Measurements from ENCODE around the gene PMEPA1.

Gene PMEPA1

GRCh38 chr20:57654998-57655808, 54.6 kb downstream of the PMEPA1 start:
- TF ChIP-seq TAF1 (IDR thresholded peaks at IDR 0.05; ENCODE audit: borderline replicate concordance, insufficient read depth, low read length): no peak
- TF ChIP-seq POLR2AphosphoS5 (IDR thresholded peaks at IDR 0.05; ENCODE audit: low read depth, low read length): no peak
- TF ChIP-seq REST (IDR thresholded peaks at IDR 0.05; ENCODE audit: insufficient read depth in 1 of 2, low read depth in 2 of 2, low read length in 2 of 2): no peak
- no peak for TF ChIP-seq SIN3A (IDR thresholded peaks at IDR 0.05; ENCODE audit: borderline replicate concordance, insufficient read depth, low read length)
- no peak for TF ChIP-seq FOXP2 (optimal IDR thresholded peaks at IDR 0.05; ENCODE audit: borderline replicate concordance, extremely low read depth, extremely low read length, insufficient read depth)

- no peak for TF ChIP-seq POLR2AphosphoS5 (IDR thresholded peaks at IDR 0.05; ENCODE audit: low read depth, low read length)
- TF ChIP-seq REST (IDR thresholded peaks at IDR 0.05; ENCODE audit: insufficient read depth in 1 of 2, low read depth in 2 of 2, low read length in 2 of 2): no peak
- no peak for TF ChIP-seq TAF1 (IDR thresholded peaks at IDR 0.05; ENCODE audit: borderline replicate concordance, insufficient read depth, low read length)
- no peak for TF ChIP-seq FOXP2 (optimal IDR thresholded peaks at IDR 0.05; ENCODE audit: borderline replicate concordance, extremely low read depth, extremely low read length, insufficient read depth)
- no peak for TF ChIP-seq SIN3A (IDR thresholded peaks at IDR 0.05; ENCODE audit: borderline replicate concordance, insufficient read depth, low read length)
Observed at GRCh38 chr20:57654363-57654997, 55.3 kb downstream of the PMEPA1 start.

- TF ChIP-seq TAF1 (IDR thresholded peaks at IDR 0.05; ENCODE audit: borderline replicate concordance, insufficient read depth, low read length): no peak
- no peak for TF ChIP-seq REST (IDR thresholded peaks at IDR 0.05; ENCODE audit: insufficient read depth in 1 of 2, low read depth in 2 of 2, low read length in 2 of 2)
- TF ChIP-seq POLR2AphosphoS5 (IDR thresholded peaks at IDR 0.05; ENCODE audit: low read depth, low read length): no peak
- no peak for TF ChIP-seq SIN3A (IDR thresholded peaks at IDR 0.05; ENCODE audit: borderline replicate concordance, insufficient read depth, low read length)
- no peak for TF ChIP-seq FOXP2 (optimal IDR thresholded peaks at IDR 0.05; ENCODE audit: borderline replicate concordance, extremely low read depth, extremely low read length, insufficient read depth)
Observed at GRCh38 chr20:57653910-57654309, 55.9 kb downstream of the PMEPA1 start.

GRCh38 chr20:57653546-57653900, 56.3 kb downstream of the PMEPA1 start:
- TF ChIP-seq FOXP2 (optimal IDR thresholded peaks at IDR 0.05; ENCODE audit: borderline replicate concordance, extremely low read depth, extremely low read length, insufficient read depth) (no peak), POLR2AphosphoS5 (IDR thresholded peaks at IDR 0.05; ENCODE audit: low read depth, low read length) (no peak), REST (IDR thresholded peaks at IDR 0.05; ENCODE audit: insufficient read depth in 1 of 2, low read depth in 2 of 2, low read length in 2 of 2) (no peak), TAF1 (IDR thresholded peaks at IDR 0.05; ENCODE audit: borderline replicate concordance, insufficient read depth, low read length) (no peak), SIN3A (IDR thresholded peaks at IDR 0.05; ENCODE audit: borderline replicate concordance, insufficient read depth, low read length) (no peak)

All from PFSK-1 (cell line).